Liver (tissue), 3 donors: ENCODE data around the gene EVL.

ENCODE experiments used
- CTCF ChIP-seq: fragments of 150-350 bp; IDR thresholded peaks from 2 replicates; pipeline ENCODE4 v1.5.1; 2017; ENCODE audit warnings: improper control_type of control experiment, low read depth, low read length; ENCODE audit not compliant: missing input control
- RAD21 ChIP-seq, 2 donors: IDR thresholded peaks; 2 replicates each; pipeline ENCODE4 v1.6.1; 2016; ENCODE audit warnings: antibody characterized with exemption in 2 of 2, mild to moderate bottlenecking in 2 of 2
- RXRA ChIP-seq, 2 donors: IDR thresholded peaks; 2 replicates each; pipeline ENCODE4 v1.6.1; 2017 to 2018; ENCODE audit warnings: antibody characterized with exemption in 2 of 2, mild to moderate bottlenecking in 1 of 2
- TF ChIP-seq, protein P1 (sequence below): IDR thresholded peaks from 2 replicates; pipeline ENCODE4 v1.6.1; 2016; ENCODE audit warnings: antibody characterized with exemption, mild to moderate bottlenecking
- donor health status: healthy.
- donor health status: healthy.

DNA sequence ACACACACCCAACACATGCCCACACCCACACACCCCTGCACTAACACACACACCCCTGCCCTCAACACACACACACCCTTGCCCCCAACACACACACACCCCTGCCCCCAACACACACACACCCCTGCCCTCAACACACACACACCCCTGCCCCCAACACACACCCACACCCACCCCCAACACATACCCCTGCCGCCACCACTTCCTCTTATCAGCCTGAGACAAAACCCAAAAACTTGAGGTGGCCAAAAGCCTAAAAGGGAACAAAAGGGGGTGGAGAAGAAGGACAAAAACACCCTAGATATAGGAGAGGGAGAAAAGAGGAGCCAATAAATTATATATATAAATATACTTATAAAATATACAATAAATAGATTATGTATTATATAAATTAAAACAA is 103.3 kb downstream of the EVL start:
- TF ChIP-seq RAD21 (IDR thresholded peaks at IDR 0.05) (no peak), CTCF (no peak), RXRA (IDR thresholded peaks at IDR 0.05) (no peak)
- TF ChIP-seq, protein P1, sequence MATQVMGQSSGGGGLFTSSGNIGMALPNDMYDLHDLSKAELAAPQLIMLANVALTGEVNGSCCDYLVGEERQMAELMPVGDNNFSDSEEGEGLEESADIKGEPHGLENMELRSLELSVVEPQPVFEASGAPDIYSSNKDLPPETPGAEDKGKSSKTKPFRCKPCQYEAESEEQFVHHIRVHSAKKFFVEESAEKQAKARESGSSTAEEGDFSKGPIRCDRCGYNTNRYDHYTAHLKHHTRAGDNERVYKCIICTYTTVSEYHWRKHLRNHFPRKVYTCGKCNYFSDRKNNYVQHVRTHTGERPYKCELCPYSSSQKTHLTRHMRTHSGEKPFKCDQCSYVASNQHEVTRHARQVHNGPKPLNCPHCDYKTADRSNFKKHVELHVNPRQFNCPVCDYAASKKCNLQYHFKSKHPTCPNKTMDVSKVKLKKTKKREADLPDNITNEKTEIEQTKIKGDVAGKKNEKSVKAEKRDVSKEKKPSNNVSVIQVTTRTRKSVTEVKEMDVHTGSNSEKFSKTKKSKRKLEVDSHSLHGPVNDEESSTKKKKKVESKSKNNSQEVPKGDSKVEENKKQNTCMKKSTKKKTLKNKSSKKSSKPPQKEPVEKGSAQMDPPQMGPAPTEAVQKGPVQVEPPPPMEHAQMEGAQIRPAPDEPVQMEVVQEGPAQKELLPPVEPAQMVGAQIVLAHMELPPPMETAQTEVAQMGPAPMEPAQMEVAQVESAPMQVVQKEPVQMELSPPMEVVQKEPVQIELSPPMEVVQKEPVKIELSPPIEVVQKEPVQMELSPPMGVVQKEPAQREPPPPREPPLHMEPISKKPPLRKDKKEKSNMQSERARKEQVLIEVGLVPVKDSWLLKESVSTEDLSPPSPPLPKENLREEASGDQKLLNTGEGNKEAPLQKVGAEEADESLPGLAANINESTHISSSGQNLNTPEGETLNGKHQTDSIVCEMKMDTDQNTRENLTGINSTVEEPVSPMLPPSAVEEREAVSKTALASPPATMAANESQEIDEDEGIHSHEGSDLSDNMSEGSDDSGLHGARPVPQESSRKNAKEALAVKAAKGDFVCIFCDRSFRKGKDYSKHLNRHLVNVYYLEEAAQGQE, result no peak
